ENCODE results near the gene LBR.
A peak's percentile ranks its signal among the peaks of the same experiment; 100 is the strongest.

Gene LBR

GRCh38 chr1:225435076-225435475, 7.2 kb upstream of the LBR start:
- H3K79me1 ChIP-seq (ENCODE audit: low read depth, low read length) = peaks cover 1% of the 10 kb centered on the region
- H3K27me3 ChIP-seq (ENCODE audit: control insufficient read depth in 3 of 3, insufficient read depth in 3 of 3, low read depth in 1 of 3, low read length in 3 of 3) = no peaks in the 10 kb centered on the region
- no peak overlapping the region for H2BK12ac ChIP-seq (ENCODE audit: low read length)
- H3K4me1 ChIP-seq (ENCODE audit: control insufficient read depth in 2 of 2, insufficient read depth in 1 of 2, low read depth in 1 of 2, low read length in 2 of 2) = no peaks in the 10 kb centered on the region
- no peak overlapping the region for H2BK15ac ChIP-seq (ENCODE audit: low read length)
- no peak overlapping the region for H2BK5ac ChIP-seq (ENCODE audit: low read length)
- no peak overlapping the region for H3K4ac ChIP-seq (ENCODE audit: low read length)
- H3K4me2 ChIP-seq (ENCODE audit: insufficient read depth, low read length, poor library complexity, severe bottlenecking) = no peak overlapping the region
- H2AFZ ChIP-seq (ENCODE audit: low read length) = no peak overlapping the region
- DNase-seq (ENCODE audit: low spot score) = no peak
- H4K8ac ChIP-seq (ENCODE audit: low read depth, low read length) = no peak overlapping the region
- H3K9me3 ChIP-seq (replicated peaks in 1 of 2; ENCODE audit: control insufficient read depth in 2 of 2, insufficient read depth in 1 of 2, low read depth in 1 of 2, low read length in 2 of 2) = peaks cover 4 to 5% of the 10 kb centered on the region in 2 donors
- H4K91ac ChIP-seq (ENCODE audit: low read depth, low read length, poor library complexity) = no peak overlapping the region
- H3K9ac ChIP-seq (ENCODE audit: low read depth, low read length, poor library complexity) = no peak overlapping the region
- H3K36me3 ChIP-seq (replicated peaks in 1 of 2; ENCODE audit: control insufficient read depth in 2 of 2, insufficient read depth in 2 of 2, low read length in 2 of 2) = no peaks in the 10 kb centered on the region
- no peak overlapping the region for H3K4me3 ChIP-seq (ENCODE audit: low read length in 2 of 2)
- no peak overlapping the region for H3K18ac ChIP-seq (ENCODE audit: low read length)
- H3K27ac ChIP-seq (replicated peaks; ENCODE audit: low read length) = no peak overlapping the region
- no peak overlapping the region for H2BK120ac ChIP-seq (ENCODE audit: low read depth, low read length)
- no peak overlapping the region for H3K23ac ChIP-seq (ENCODE audit: low read depth, low read length, poor library complexity)
- no peak overlapping the region for H2AK5ac ChIP-seq (ENCODE audit: low read depth, low read length)
- no peak overlapping the region for H3K14ac ChIP-seq (ENCODE audit: low read length)
- no CpG with 5 or more reads among the region's 6 CpGs for WGBS, 2 donors (ENCODE audit: extremely low coverage in 2 of 2, insufficient read length in 2 of 2, insufficient replicate concordance in 1 of 2)

DNA sequence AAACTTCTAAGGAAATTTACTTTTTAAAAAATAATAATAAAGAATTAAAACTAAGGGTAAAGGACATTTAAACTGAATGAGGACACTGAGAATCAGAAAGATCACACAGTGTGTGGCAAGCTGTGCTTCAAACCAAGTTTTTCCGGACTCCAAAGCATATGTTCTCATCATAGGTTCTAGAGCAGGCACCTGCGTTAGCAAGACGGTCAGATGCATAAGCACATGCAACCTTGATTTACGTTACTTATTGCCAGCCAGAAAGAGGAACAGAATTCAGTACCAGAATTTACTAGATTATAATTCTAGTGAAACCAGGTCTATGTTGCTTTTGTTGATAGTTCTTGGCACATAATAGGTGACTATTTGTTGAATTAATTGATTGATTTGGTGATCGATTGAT, 6.2 kb upstream of the LBR start:
- H2BK120ac ChIP-seq (ENCODE audit: low read depth, low read length) = no peak overlapping the region
- H3K18ac ChIP-seq (ENCODE audit: low read length) = no peak overlapping the region
- H2AFZ ChIP-seq (ENCODE audit: low read length) = no peak overlapping the region
- no peak overlapping the region for H4K8ac ChIP-seq (ENCODE audit: low read depth, low read length)
- H3K4me3 ChIP-seq (ENCODE audit: low read length in 2 of 2) = no peak overlapping the region
- H3K36me3 ChIP-seq (replicated peaks in 1 of 2; ENCODE audit: control insufficient read depth in 2 of 2, insufficient read depth in 2 of 2, low read length in 2 of 2) = no peaks in the 10 kb centered on the region
- H3K14ac ChIP-seq (ENCODE audit: low read length) = no peak overlapping the region
- no peak overlapping the region for H2BK15ac ChIP-seq (ENCODE audit: low read length)
- no peak overlapping the region for H2BK12ac ChIP-seq (ENCODE audit: low read length)
- WGBS, 2 donors (ENCODE audit: extremely low coverage in 2 of 2, insufficient read length in 2 of 2, insufficient replicate concordance in 1 of 2) = 100% methylated on average over 1 of the region's 5 CpGs
- peaks cover 4 to 5% of the 10 kb centered on the region in 2 donors for H3K9me3 ChIP-seq (replicated peaks in 1 of 2; ENCODE audit: control insufficient read depth in 2 of 2, insufficient read depth in 1 of 2, low read depth in 1 of 2, low read length in 2 of 2)
- H2AK5ac ChIP-seq (ENCODE audit: low read depth, low read length) = no peak overlapping the region
- H3K23ac ChIP-seq (ENCODE audit: low read depth, low read length, poor library complexity) = no peak overlapping the region
- H3K27me3 ChIP-seq (ENCODE audit: control insufficient read depth in 3 of 3, insufficient read depth in 3 of 3, low read depth in 1 of 3, low read length in 3 of 3) = no peaks in the 10 kb centered on the region
- peaks cover 1% of the 10 kb centered on the region for H3K79me1 ChIP-seq (ENCODE audit: low read depth, low read length)
- H3K4me1 ChIP-seq (ENCODE audit: control insufficient read depth in 2 of 2, insufficient read depth in 1 of 2, low read depth in 1 of 2, low read length in 2 of 2) = no peaks in the 10 kb centered on the region
- no peak for DNase-seq (ENCODE audit: low spot score)
- no peak overlapping the region for H4K91ac ChIP-seq (ENCODE audit: low read depth, low read length, poor library complexity)
- no peak overlapping the region for H3K9ac ChIP-seq (ENCODE audit: low read depth, low read length, poor library complexity)
- no peak overlapping the region for H3K4me2 ChIP-seq (ENCODE audit: insufficient read depth, low read length, poor library complexity, severe bottlenecking)
- H3K4ac ChIP-seq (ENCODE audit: low read length) = no peak overlapping the region
- H3K27ac ChIP-seq (replicated peaks; ENCODE audit: low read length) = no peak overlapping the region
- no peak overlapping the region for H2BK5ac ChIP-seq (ENCODE audit: low read length)

- WGBS, 2 donors (ENCODE audit: extremely low coverage in 2 of 2, insufficient read length in 2 of 2, insufficient replicate concordance in 1 of 2) = no CpG with 5 or more reads among the region's 36 CpGs
- H3K36me3 ChIP-seq (replicated peaks in 1 of 2; ENCODE audit: control insufficient read depth in 2 of 2, insufficient read depth in 2 of 2, low read length in 2 of 2) = no peaks in the 10 kb centered on the region
- H4K8ac ChIP-seq (ENCODE audit: low read depth, low read length) = no peak overlapping the region
- H3K23ac ChIP-seq (ENCODE audit: low read depth, low read length, poor library complexity) = peak overlapping the region; percentile 39
- no peak overlapping the region for H2BK5ac ChIP-seq (ENCODE audit: low read length)
- no peak overlapping the region for H2BK120ac ChIP-seq (ENCODE audit: low read depth, low read length)
- H2BK12ac ChIP-seq (ENCODE audit: low read length) = peak overlapping the region; percentile 43
- H2AFZ ChIP-seq (ENCODE audit: low read length) = no peak overlapping the region
- H2AK5ac ChIP-seq (ENCODE audit: low read depth, low read length) = peak overlapping the region; percentile 68
- H2BK15ac ChIP-seq (ENCODE audit: low read length) = no peak overlapping the region
- no peak overlapping the region for H4K91ac ChIP-seq (ENCODE audit: low read depth, low read length, poor library complexity)
- H3K14ac ChIP-seq (ENCODE audit: low read length) = no peak overlapping the region
- no peak for DNase-seq (ENCODE audit: low spot score)
- no peaks in the 10 kb centered on the region for H3K27me3 ChIP-seq (ENCODE audit: control insufficient read depth in 3 of 3, insufficient read depth in 3 of 3, low read depth in 1 of 3, low read length in 3 of 3)
- no peak overlapping the region for H3K4me2 ChIP-seq (ENCODE audit: insufficient read depth, low read length, poor library complexity, severe bottlenecking)
- H3K79me1 ChIP-seq (ENCODE audit: low read depth, low read length) = peaks cover 1% of the 10 kb centered on the region
- peak overlapping the region; percentile 66 for H3K9ac ChIP-seq (ENCODE audit: low read depth, low read length, poor library complexity)
- H3K4ac ChIP-seq (ENCODE audit: low read length) = no peak overlapping the region
- H3K27ac ChIP-seq (replicated peaks; ENCODE audit: low read length) = no peak overlapping the region
- H3K4me1 ChIP-seq (ENCODE audit: control insufficient read depth in 2 of 2, insufficient read depth in 1 of 2, low read depth in 1 of 2, low read length in 2 of 2) = peaks cover 0 to under 1% of the 10 kb centered on the region in 2 donors
- no peak overlapping the region for H3K4me3 ChIP-seq (ENCODE audit: low read length in 2 of 2)
- H3K9me3 ChIP-seq (replicated peaks in 1 of 2; ENCODE audit: control insufficient read depth in 2 of 2, insufficient read depth in 1 of 2, low read depth in 1 of 2, low read length in 2 of 2) = peaks cover 4 to 5% of the 10 kb centered on the region in 2 donors
- H3K18ac ChIP-seq (ENCODE audit: low read length) = peak overlapping the region; percentile 54
Measured at GRCh38 chr1:225431081-225431863, 3.4 kb upstream of the LBR start.

GRCh38 chr1:225430301-225430700, 2.5 kb upstream of the LBR start:
- H3K23ac ChIP-seq (ENCODE audit: low read depth, low read length, poor library complexity) = no peak overlapping the region
- H3K27ac ChIP-seq (replicated peaks; ENCODE audit: low read length) = no peak overlapping the region
- H3K36me3 ChIP-seq (replicated peaks in 1 of 2; ENCODE audit: control insufficient read depth in 2 of 2, insufficient read depth in 2 of 2, low read length in 2 of 2) = no peaks in the 10 kb centered on the region
- peaks cover 1% of the 10 kb centered on the region for H3K79me1 ChIP-seq (ENCODE audit: low read depth, low read length)
- no peak overlapping the region for H2AK5ac ChIP-seq (ENCODE audit: low read depth, low read length)
- no peak overlapping the region for H3K4me2 ChIP-seq (ENCODE audit: insufficient read depth, low read length, poor library complexity, severe bottlenecking)
- H3K14ac ChIP-seq (ENCODE audit: low read length) = no peak overlapping the region
- H3K9ac ChIP-seq (ENCODE audit: low read depth, low read length, poor library complexity) = no peak overlapping the region
- no peak overlapping the region for H3K18ac ChIP-seq (ENCODE audit: low read length)
- H4K8ac ChIP-seq (ENCODE audit: low read depth, low read length) = no peak overlapping the region
- H3K4me3 ChIP-seq (ENCODE audit: low read length in 2 of 2) = no peak overlapping the region
- no peak overlapping the region for H4K91ac ChIP-seq (ENCODE audit: low read depth, low read length, poor library complexity)
- no peaks in the 10 kb centered on the region for H3K27me3 ChIP-seq (ENCODE audit: control insufficient read depth in 3 of 3, insufficient read depth in 3 of 3, low read depth in 1 of 3, low read length in 3 of 3)
- H2BK120ac ChIP-seq (ENCODE audit: low read depth, low read length) = no peak overlapping the region
- H3K9me3 ChIP-seq (replicated peaks in 1 of 2; ENCODE audit: control insufficient read depth in 2 of 2, insufficient read depth in 1 of 2, low read depth in 1 of 2, low read length in 2 of 2) = peaks cover 4 to 5% of the 10 kb centered on the region in 2 donors
- DNase-seq (ENCODE audit: low spot score) = no peak
- WGBS, 2 donors (ENCODE audit: extremely low coverage in 2 of 2, insufficient read length in 2 of 2, insufficient replicate concordance in 1 of 2) = no CpG with 5 or more reads among the region's 7 CpGs
- H2AFZ ChIP-seq (ENCODE audit: low read length) = no peak overlapping the region
- H2BK15ac ChIP-seq (ENCODE audit: low read length) = no peak overlapping the region
- no peak overlapping the region for H2BK5ac ChIP-seq (ENCODE audit: low read length)
- H2BK12ac ChIP-seq (ENCODE audit: low read length) = no peak overlapping the region
- H3K4ac ChIP-seq (ENCODE audit: low read length) = no peak overlapping the region
- peaks cover 5 to 9% of the 10 kb centered on the region in 2 donors for H3K4me1 ChIP-seq (ENCODE audit: control insufficient read depth in 2 of 2, insufficient read depth in 1 of 2, low read depth in 1 of 2, low read length in 2 of 2)
